IPS-15b (cell line): Measurements from ENCODE around the gene LIMK2.
"Not testable (repeated sequence)": the region's sequence is repeated elsewhere in the genome, so short reads cannot be mapped to it uniquely, and the experiment has no call there.

ENCODE experiments used
- H3K27me3 ChIP-seq: one replicate; pipeline ENCODE4 v1.6.1; 2013; ENCODE audit warnings: low read length; ENCODE audit not compliant: control insufficient read depth, insufficient read depth
- H3K36me3 ChIP-seq: one replicate; pipeline ENCODE4 v1.6.1; 2013; ENCODE audit warnings: low read length; ENCODE audit not compliant: control insufficient read depth, insufficient read depth
- H3K4me1 ChIP-seq: one replicate; pipeline ENCODE4 v1.6.1; 2013; ENCODE audit warnings: mild to moderate bottlenecking, low read length; ENCODE audit not compliant: control insufficient read depth, insufficient read depth
- H3K4me3 ChIP-seq: one replicate; pipeline ENCODE4 v1.5.1; 2013; ENCODE audit warnings: low read depth, low read length
- H3K9ac ChIP-seq: one replicate; pipeline ENCODE4 v1.6.1; 2013; ENCODE audit warnings: low read depth, mild to moderate bottlenecking, low read length
- H3K9me3 ChIP-seq: one replicate; pipeline ENCODE4 v1.6.1; 2013; ENCODE audit warnings: mild to moderate bottlenecking, low read length; ENCODE audit not compliant: control insufficient read depth, insufficient read depth

The LIMK2 gene

DNA sequence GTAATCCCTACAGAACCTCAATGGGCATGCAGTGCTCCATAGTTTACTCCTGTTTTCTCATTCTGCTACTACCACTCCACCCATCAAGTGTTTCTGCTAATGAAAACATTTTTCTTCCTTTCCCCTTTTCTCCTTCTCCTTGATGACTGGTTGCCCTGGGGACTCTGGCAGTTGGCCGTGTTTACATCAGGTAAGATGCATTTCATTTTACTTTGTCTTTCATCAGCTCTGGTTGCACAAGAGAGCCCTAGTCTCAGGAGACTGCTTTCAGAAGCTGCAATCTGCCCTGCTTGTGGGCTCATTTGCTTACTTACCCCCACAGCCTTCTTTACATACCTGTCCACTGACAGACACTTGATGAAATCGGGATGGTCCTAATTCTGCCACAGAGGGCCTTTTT is 19.6 kb upstream of the LIMK2 start:
- Histone ChIP-seq H3K27me3 (no peaks in the 10 kb centered on the region), H3K4me1 (no peaks in the 10 kb centered on the region), H3K9me3 (no peaks in the 10 kb centered on the region), H3K4me3 (no peak overlapping the region), H3K9ac (no peak overlapping the region), H3K36me3 (no peaks in the 10 kb centered on the region)

GRCh38 chr22:31193092-31193491 is 19.0 kb upstream of the LIMK2 start:
- Histone ChIP-seq H3K27me3 (no peaks in the 10 kb centered on the region), H3K9ac (no peak overlapping the region), H3K36me3 (no peaks in the 10 kb centered on the region)

DNA sequence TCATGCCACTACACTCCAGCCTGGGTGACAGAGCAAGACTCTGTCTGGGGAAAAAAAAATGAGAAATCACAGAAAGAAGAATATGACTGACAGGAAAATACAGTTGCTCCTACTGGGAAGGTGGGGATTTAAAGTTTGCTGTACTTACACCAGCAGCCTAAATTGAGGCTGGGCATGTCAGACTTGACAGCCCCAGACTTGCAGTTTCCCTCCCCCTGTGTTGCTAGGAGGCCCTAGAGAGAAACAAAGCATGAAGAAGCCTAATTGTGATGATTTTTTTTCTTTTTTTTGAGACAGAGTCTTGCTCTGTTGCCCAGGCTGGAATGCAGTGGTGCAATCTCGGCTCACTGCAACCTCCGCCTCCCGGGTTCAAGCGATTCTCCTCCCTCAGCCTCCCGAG is 17.4 kb upstream of the LIMK2 start:
- not testable (repeated sequence) for H3K36me3 ChIP-seq, H3K9me3 ChIP-seq, H3K27me3 ChIP-seq, H3K4me3 ChIP-seq, H3K4me1 ChIP-seq, H3K9ac ChIP-seq

More at GRCh38 chr22:31193092-31193491, 19.0 kb upstream of the LIMK2 start:
- Histone ChIP-seq H3K4me1 (no peaks in the 10 kb centered on the region), H3K4me3 (no peak overlapping the region), H3K9me3 (no peaks in the 10 kb centered on the region)

GRCh38 chr22:31199187-31199586 is 12.9 kb upstream of the LIMK2 start:
- no peaks in the 10 kb centered on the region for H3K36me3 ChIP-seq
- H3K4me1 ChIP-seq: no peaks in the 10 kb centered on the region
- no peaks in the 10 kb centered on the region for H3K9me3 ChIP-seq
- no peak overlapping the region for H3K4me3 ChIP-seq
- no peaks in the 10 kb centered on the region for H3K27me3 ChIP-seq
- no peak overlapping the region for H3K9ac ChIP-seq

- H3K27me3 ChIP-seq, H3K4me1 ChIP-seq, H3K9ac ChIP-seq, H3K4me3 ChIP-seq, H3K9me3 ChIP-seq, H3K36me3 ChIP-seq: not testable (repeated sequence)
Measured at GRCh38 chr22:31204352-31204984, 7.6 kb upstream of the LIMK2 start.

GRCh38 chr22:31205059-31205458 is 7.0 kb upstream of the LIMK2 start:
- not testable (repeated sequence) for H3K9me3 ChIP-seq, H3K9ac ChIP-seq, H3K36me3 ChIP-seq, H3K27me3 ChIP-seq, H3K4me3 ChIP-seq, H3K4me1 ChIP-seq

- not testable (repeated sequence) for H3K36me3 ChIP-seq, H3K27me3 ChIP-seq, H3K9ac ChIP-seq, H3K4me1 ChIP-seq, H3K9me3 ChIP-seq, H3K4me3 ChIP-seq
Measured at GRCh38 chr22:31206460-31206859, 5.6 kb upstream of the LIMK2 start.

- Histone ChIP-seq H3K9ac (no peak overlapping the region), H3K4me3 (no peak overlapping the region), H3K4me1 (peaks cover 3% of the 10 kb centered on the region), H3K27me3 (no peaks in the 10 kb centered on the region), H3K36me3 (peaks cover 3% of the 10 kb centered on the region), H3K9me3 (no peaks in the 10 kb centered on the region)
Measured at GRCh38 chr22:31206896-31207687, 5.0 kb upstream of the LIMK2 start.

DNA sequence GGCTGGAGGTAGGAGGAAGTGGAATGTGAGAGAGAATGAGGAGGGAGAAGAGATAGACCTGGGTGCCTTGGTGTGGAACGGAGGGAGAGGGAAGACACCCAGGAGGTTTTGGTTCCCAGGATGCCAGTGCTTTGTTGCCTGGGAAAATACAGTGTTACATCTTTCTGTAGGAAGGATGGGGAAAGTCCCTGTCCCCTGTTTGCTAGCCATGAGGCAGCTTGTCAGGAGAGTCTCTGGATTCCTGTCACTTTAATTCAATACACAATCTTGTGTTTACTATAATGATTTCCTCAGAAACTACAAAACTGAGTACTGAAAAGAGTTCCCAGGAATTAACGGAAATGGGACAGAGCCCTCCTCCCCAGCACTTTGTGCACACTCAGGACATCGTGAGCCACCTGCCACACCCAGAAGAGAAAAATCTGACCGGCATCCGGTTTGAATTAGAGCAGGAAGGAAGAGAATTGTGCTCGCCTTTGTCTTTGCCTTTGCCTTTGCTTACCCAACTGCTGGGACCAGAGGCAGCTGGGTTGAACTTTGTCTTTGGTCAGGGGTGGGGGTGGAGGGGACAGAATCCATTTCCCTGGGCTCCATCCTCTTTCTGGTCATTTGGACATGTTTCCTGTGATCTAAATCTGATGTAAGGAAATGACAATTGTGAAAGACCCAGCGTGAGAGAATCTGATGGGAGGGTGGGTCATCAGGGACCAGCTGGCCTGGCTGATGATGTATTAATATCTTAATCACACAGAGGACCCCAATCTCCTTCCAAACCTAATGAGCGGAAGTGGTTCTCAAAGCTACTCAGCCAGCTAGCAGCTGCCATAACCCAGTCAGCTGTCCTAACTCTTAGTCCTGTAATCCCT is 1.3 kb upstream of the LIMK2 start:
- Histone ChIP-seq H3K36me3 (peaks cover 3% of the 10 kb centered on the region), H3K9ac (peak overlapping the region; percentile 47), H3K4me3 (no peak overlapping the region), H3K9me3 (no peaks in the 10 kb centered on the region), H3K4me1 (peaks cover 6% of the 10 kb centered on the region), H3K27me3 (no peaks in the 10 kb centered on the region)

- H3K9ac ChIP-seq: no peak overlapping the region
- peaks cover 6% of the 10 kb centered on the region for H3K4me1 ChIP-seq
- no peaks in the 10 kb centered on the region for H3K9me3 ChIP-seq
- H3K27me3 ChIP-seq: no peaks in the 10 kb centered on the region
- H3K36me3 ChIP-seq: peaks cover 3% of the 10 kb centered on the region
- H3K4me3 ChIP-seq: peak overlapping the region; percentile 45
Measured at GRCh38 chr22:31211482-31211861, 626 bp upstream of the LIMK2 start.

DNA sequence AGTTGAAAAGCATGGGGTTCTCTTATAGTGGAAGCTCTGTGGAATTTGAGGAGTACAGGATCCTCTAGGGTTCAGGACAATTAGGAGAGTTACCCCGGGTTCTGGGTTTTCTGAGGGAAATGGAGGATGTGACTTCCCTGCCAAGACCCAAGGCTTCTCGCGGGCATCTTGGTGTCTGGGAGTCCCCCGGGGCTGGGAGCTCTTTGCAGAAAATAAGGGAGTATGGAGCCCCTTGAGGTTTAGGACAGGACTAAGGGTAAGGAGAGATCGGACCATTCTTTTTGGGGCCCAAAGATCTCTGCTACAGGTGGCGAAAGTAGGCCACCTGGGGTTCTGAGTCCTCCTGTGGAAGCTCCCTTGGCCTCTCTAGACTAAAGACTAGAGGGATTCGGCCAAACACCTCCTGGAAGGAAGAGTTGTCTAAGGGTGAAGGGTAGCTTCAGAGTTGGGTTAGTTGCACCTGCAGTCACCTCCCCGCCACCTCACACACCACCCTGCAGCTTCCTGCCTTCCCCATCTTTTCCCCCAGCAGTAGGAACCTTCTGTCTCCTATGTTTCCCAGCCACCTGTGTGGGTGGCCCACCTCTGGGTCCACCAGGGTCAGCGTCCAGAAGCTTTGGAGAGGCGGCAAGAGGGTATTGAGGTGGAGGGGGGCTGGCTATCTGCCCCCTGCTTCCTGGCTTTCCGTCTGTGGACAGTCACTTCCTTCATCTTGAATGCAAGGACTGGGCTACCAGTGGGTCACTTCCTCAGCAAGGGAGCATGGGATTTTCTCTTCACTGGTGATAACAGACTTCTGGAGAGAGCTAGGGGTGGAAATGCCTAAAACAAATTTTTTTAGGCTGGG is 908 bp downstream of the LIMK2 start:
- Histone ChIP-seq H3K9me3 (no peaks in the 10 kb centered on the region), H3K9ac (peak overlapping the region; percentile 93)

More for the DNA sequence above, 908 bp downstream of the LIMK2 start:
- peaks cover 6% of the 10 kb centered on the region for H3K4me1 ChIP-seq
- H3K36me3 ChIP-seq: no peaks in the 10 kb centered on the region
- H3K27me3 ChIP-seq: no peaks in the 10 kb centered on the region
- H3K4me3 ChIP-seq: peak overlapping the region; percentile 88
